HepG2 (cell line): ENCODE measurements around the gene CCND1. TPM values are rescaled to one million over a fixed set of nuclear protein-coding genes. Genes with fewer than 3 reads are reported as not detected.
A peak's percentile ranks its signal among the peaks of the same experiment; 100 is the strongest.

Source experiments
- ATM ChIP-seq: fragments of 450-650 bp; IDR thresholded peaks from 2 replicates; pipeline ENCODE4 v1.7.1; 2017; ENCODE audit warnings: mild to moderate bottlenecking, borderline replicate concordance
- CCAR2 ChIP-seq: fragments of 200-400 bp; formaldehyde crosslinking; optimal IDR thresholded peaks from 2 replicates; pipeline ENCODE3; 2018; ENCODE audit warnings: low read depth, mild to moderate bottlenecking, low read length, moderate library complexity
- CHD4 ChIP-seq: fragments of 200-600 bp; sonication (generic); IDR thresholded peaks from 2 replicates; pipeline ENCODE4 v1.7.0; 2017; ENCODE audit warnings: mild to moderate bottlenecking, low read length, borderline replicate concordance
- FOSL1 ChIP-seq: sonication (generic); formaldehyde crosslinking; IDR thresholded peaks from 2 replicates; pipeline ENCODE4 v1.9.0; 2021; ENCODE audit warnings: missing genetic modification reagents, borderline replicate concordance
- GPBP1L1 ChIP-seq: sonication (generic); formaldehyde crosslinking; IDR thresholded peaks from 2 replicates; pipeline ENCODE4 v1.5.0; 2020; ENCODE audit warnings: mild to moderate bottlenecking, missing genetic modification reagents
- HDAC2 ChIP-seq: sonication (generic); formaldehyde crosslinking; IDR thresholded peaks from 2 replicates; pipeline ENCODE4 v1.4.0; 2020; ENCODE audit warnings: missing genetic modification reagents
- KMT2B ChIP-seq: IDR thresholded peaks from 2 replicates; pipeline ENCODE4 v1.6.1; 2016; ENCODE audit warnings: missing genetic modification reagents, missing compliant biosample characterization
- MLX ChIP-seq: IDR thresholded peaks from 2 replicates; pipeline ENCODE4 v1.6.1; 2016
- MYC ChIP-seq: sonication (generic); formaldehyde crosslinking; IDR thresholded peaks from 2 replicates; pipeline ENCODE4 v1.9.0; 2021; ENCODE audit warnings: missing genetic modification reagents, borderline replicate concordance
- PBX3 ChIP-seq: sonication (generic); formaldehyde crosslinking; IDR thresholded peaks from 2 replicates; pipeline ENCODE4 v1.8.1; 2023; ENCODE audit warnings: missing genetic modification reagents, inconsistent platforms, borderline replicate concordance
- RBAK ChIP-seq: sonication (generic); formaldehyde crosslinking; IDR thresholded peaks from 2 replicates; pipeline ENCODE4 v1.5.1; 2020; ENCODE audit warnings: mild to moderate bottlenecking, missing genetic modification reagents
- RFXAP ChIP-seq: sonication (generic); formaldehyde crosslinking; IDR thresholded peaks from 2 replicates; pipeline ENCODE4 v1.4.0; 2020; ENCODE audit warnings: missing genetic modification reagents, borderline replicate concordance
- SMAD3 ChIP-seq: sonication (generic); formaldehyde crosslinking; IDR thresholded peaks from 2 replicates; pipeline ENCODE4 v1.4.0; 2020; ENCODE audit warnings: missing genetic modification reagents
- STAT6 ChIP-seq: sonication (generic); formaldehyde crosslinking; IDR thresholded peaks from 2 replicates; pipeline ENCODE4 v1.4.0; 2020; ENCODE audit warnings: missing genetic modification reagents, mild to moderate bottlenecking, borderline replicate concordance
- ZBTB38 ChIP-seq: sonication (generic); formaldehyde crosslinking; IDR thresholded peaks from 2 replicates; pipeline ENCODE4 v1.5.1; 2020; ENCODE audit warnings: mild to moderate bottlenecking, missing genetic modification reagents
- ZFP36L2 ChIP-seq: sonication (generic); formaldehyde crosslinking; IDR thresholded peaks from 2 replicates; pipeline ENCODE4 v1.4.0; 2020; ENCODE audit warnings: missing genetic modification reagents
- ZMAT3 ChIP-seq: sonication (generic); formaldehyde crosslinking; conservative IDR thresholded peaks from 2 replicates; pipeline ENCODE4 v1.7.0; 2021; ENCODE audit warnings: missing genetic modification reagents
- ZNF136 ChIP-seq: sonication (generic); formaldehyde crosslinking; IDR thresholded peaks from 2 replicates; pipeline ENCODE4 v1.8.1; 2022; ENCODE audit warnings: low read depth, mild to moderate bottlenecking, moderate library complexity, missing genetic modification reagents
- ZNF160 ChIP-seq: sonication (generic); formaldehyde crosslinking; IDR thresholded peaks from 2 replicates; pipeline ENCODE4 v1.8.0; 2022; ENCODE audit warnings: mild to moderate bottlenecking, inconsistent platforms, missing genetic modification reagents
- ZNF281 ChIP-seq: sonication (generic); formaldehyde crosslinking; IDR thresholded peaks from 2 replicates; pipeline ENCODE4 v1.4.0; 2020; ENCODE audit warnings: missing genetic modification reagents, borderline replicate concordance
- ZNF383 ChIP-seq: sonication (generic); formaldehyde crosslinking; IDR thresholded peaks from 2 replicates; pipeline ENCODE4 v1.4.0; 2020; ENCODE audit warnings: missing genetic modification reagents, mild to moderate bottlenecking, borderline replicate concordance
- polyA plus RNA-seq, 8 experiments: library from polyadenylated mRNA; depleted of rRNA in 3 of 8; stranded (reverse) in 7 of 8; unstranded in 1 of 8; fragments of >200 nt; fragmentation: Illumina TruSeq in 4 of 8; extraction: Trizol in 4 of 8; gene quantifications; 2 replicates each; pipeline versions ENCODE4 v1.2.1 to v1.2.3, GENCODE V29; 2011 to 2016; ENCODE audit warnings: low read depth in 4 of 8, missing spikeins in 1 of 8, mixed read lengths in 1 of 8; ENCODE audit not compliant: insufficient read depth in 1 of 8
- total RNA-seq, 5 experiments: library from RNA; depleted of rRNA; stranded (reverse); fragments of >200 nt; fragmentation: Illumina TruSeq; extraction: Trizol; gene quantifications; 2 replicates each; pipeline ENCODE4 v1.2.3, GENCODE V29; 2016; ENCODE audit warnings: low read depth in 1 of 5

CCND1 gene
- total and polyA plus RNA-seq, 2 of the 13 experiments (the other 11 are each of a cell fraction or from before 2014, with no cell fraction given) = 107 to 136 TPM

GRCh38 chr11:69657911-69658625 lies 17.1 kb downstream of the CCND1 start (continued):
- TF ChIP-seq GPBP1L1 = no peak
- TF ChIP-seq ATM = no peak
- TF ChIP-seq ZNF383 (CRISPR knock-in tag) = no peak
- peak; percentile 49; the same call in 1 of the 2 replicates for TF ChIP-seq RFXAP (CRISPR knock-in tag)
- no peak for TF ChIP-seq ZNF136
- TF ChIP-seq HDAC2 (CRISPR knock-in tag) = peak; percentile 94
- TF ChIP-seq CHD4 = 0 out of 2 replicates have a peak, but pooled peaks have one; percentile 57
- no peak for TF ChIP-seq STAT6 (CRISPR knock-in tag)
- peak; percentile 96 for TF ChIP-seq ZMAT3 (CRISPR knock-in tag)
- peak; percentile 91 for TF ChIP-seq ZBTB38 (CRISPR knock-in tag)
- peak; percentile 67; the same call in 1 of the 2 replicates for TF ChIP-seq ZNF281 (CRISPR knock-in tag)
- peak; percentile 68; the same call in 1 of the 2 replicates for TF ChIP-seq SMAD3
- TF ChIP-seq RBAK (CRISPR knock-in tag) = no peak
- TF ChIP-seq ZFP36L2 (CRISPR knock-in tag) = 0 out of 2 replicates have a peak, but pooled peaks have one; percentile 28
- peak; percentile 52; the same call in 1 of the 2 replicates for TF ChIP-seq MLX (CRISPR knock-in tag)
- peak; percentile 76; the same call in 1 of the 2 replicates for TF ChIP-seq ZNF160
- no peak; the same call in 1 of the 2 replicates for TF ChIP-seq KMT2B (CRISPR knock-in tag)
- TF ChIP-seq FOSL1 (CRISPR knock-in tag) = peak; percentile 25; the same call in 1 of the 2 replicates
- no peak for TF ChIP-seq CCAR2
- TF ChIP-seq PBX3 = no peak; the same call in 1 of the 2 replicates
- peak; percentile 91; the same call in 1 of the 2 replicates for TF ChIP-seq MYC (CRISPR knock-in tag)
